RPMI8226 (cell line): ENCODE measurements around the gene RNPS1.

ENCODE experiments used
- DNase-seq: peaks from one replicate; pipeline ENCODE4 v3.0.0-alpha.2; 2015

Gene RNPS1, protein sequence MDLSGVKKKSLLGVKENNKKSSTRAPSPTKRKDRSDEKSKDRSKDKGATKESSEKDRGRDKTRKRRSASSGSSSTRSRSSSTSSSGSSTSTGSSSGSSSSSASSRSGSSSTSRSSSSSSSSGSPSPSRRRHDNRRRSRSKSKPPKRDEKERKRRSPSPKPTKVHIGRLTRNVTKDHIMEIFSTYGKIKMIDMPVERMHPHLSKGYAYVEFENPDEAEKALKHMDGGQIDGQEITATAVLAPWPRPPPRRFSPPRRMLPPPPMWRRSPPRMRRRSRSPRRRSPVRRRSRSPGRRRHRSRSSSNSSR

DNA sequence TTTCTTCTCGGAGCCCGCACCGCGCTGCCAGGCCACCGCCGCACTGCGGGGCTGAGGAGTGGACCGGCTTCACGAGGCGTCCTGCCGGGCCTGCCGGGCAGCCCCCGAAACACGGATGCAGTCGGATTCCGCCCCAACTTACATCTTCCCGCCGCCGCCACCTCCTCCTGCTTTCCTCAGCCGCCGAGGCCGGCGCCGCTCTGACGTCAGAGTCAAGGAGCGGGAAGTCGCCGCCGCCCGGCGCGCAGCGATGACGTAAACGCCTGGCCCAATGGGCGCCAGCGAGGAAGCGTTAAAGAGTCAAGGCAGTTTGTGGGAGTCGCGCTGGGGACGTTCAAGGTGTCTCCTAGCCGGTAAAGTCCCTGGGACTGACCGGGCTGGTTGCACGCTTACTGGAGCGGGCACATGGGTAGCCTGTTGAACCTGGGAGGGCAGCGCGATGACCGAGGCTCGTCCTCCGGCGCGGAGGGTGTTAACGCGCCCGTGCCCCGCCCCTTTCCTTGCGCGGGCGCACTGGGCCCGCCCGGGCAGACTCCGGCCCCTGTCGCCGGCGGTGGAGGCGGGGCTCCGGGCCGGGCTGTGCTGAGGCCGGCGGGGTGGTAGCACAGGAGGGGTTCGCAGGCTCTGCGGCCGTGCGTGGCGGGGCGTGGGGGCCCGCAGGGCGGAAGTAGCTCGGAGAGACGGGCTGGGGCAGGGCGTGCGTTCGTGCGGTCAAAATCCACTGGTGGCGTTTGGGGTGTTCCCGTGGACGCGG, at the start of gene RNPS1:
Gene RNPS1 (minus strand): TSS at position 214 of the 754 bp plus-strand sequence. CDS start 3,483 bp downstream, outside the sequence.
- peak; percentile 99 for DNase-seq

DNA sequence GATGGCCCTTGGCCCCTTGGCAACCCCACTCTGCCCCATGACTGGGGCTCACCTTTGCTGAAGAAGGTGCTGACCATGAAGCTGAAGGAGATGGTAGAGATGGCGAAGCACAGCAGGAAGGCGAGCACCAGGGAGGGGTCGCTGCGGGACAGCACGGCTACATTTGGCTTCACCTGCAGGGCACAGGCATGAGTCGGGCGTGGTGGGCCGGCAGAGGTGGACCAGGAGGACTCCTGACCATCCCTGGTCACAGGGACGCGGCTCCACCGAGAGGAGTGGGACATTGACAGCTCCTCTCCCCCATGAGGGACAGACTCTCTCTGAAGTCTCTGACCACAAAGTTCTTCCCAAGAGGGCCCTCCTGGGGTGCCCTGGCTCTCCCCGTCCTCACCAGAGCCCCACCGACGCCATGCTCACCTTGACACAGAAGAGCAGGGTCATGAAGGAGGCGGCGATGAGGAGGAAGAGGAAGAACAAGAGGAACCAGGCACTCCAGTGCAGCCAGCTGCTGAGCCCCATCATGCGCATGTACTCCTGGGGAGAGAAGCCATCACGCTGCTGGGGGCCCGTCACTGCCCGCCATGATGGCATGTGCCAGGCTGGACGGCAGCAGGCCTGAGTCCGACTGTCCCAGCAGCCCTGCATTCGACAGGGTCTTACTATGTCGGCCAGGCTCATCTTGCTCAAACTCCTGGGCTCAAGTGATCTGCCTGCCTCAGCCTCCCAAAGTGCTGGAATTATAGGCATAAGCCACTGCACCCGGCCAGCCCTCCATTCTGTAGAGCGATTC, 49.5 kb upstream of the RNPS1 start:
- no peak for DNase-seq

DNA sequence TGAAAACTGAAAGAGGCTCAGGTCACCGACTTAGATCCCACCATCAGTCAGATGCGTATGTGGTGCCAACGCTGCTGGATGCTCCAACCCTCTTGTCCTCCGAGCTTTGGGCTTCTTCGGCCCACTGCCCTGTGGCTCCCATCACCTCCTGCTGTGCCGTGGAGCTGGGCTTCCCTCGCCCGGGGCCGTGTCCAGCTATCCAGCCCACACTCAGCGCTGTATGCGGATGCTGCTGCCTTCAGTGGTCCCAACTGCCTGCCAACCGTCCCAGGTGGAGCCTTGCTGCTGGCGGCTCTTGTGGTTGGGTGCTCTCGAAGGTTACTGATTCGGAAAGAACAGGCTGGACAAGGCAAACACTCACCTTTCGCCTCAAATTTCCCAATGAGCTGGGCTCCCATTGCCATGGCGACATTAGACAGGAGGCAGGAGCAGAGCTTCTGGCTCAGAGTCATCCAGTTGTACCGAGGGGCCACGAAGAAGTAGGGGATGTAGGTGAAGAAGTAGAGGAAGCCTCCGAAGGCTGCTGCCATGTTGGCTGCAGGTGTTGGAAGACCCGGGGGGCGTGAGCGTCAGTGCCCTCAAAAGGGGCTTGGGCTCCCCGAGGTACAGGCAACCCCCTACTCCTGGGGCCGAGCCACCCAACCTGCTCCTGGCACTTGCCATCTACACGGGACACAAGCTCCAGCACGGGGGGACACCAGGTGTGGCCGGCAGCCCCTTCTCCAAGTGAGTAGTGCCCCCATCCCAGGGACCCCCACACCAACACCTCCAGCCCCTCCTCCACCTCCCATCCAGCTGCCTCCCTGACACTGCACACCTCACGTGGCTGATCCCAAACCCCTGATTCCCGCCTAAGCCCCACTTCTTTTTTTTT, 40.4 kb upstream of the RNPS1 start:
- DNase-seq = no peak

DNA sequence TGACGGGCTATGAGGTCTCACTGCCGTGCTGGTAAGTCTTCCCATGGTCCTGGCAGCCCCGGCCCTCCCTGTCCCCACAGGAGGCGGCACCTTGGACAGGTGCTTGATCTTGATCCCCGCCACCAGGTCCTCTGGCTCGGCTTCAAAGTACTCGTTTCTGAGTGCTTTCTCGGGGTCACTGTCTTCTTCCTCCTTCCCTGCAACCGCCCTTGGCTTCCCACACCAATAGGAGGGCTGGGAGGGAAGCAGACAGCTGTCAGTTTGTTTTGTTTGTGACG, 31.9 kb upstream of the RNPS1 start:
- no peak for DNase-seq

DNA sequence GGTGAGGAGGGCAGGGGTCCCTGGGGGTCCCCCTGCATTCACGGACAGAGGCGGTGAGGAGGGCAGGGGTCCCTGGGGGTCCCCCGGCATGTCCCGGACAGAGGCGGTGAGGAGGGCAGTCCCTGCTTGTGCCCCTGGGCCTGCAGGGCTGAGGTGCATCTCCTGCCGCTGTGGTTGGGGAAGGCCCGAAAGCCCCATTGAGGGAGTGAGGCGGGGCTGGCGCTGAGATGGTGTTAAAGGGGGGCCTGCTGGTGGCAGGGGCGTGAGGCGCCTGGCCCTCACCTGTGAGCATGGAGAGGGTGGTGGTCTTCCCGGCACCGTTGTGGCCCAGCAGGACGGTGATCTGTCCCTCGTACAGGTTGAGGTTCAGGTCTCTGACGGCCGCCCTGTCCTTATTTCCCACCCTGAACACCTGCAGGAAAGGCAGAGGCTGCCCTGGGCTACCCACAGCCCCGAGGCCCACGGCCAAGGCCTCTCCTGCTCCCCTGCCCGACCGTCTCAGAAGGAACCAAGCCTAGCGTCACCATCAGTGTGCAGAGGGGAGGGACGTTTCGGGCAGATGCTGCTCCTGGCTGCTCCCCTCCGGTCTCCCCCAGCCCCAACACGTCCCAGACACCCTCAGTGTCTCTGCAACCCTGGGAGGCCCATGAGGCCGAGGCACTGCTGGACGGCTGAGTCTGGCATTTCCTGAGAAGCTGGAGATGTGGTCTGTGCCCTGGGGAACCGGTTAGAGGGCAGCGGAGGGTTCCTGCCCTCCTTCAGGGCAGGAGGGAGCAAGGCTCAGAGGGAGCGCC, 31.4 kb upstream of the RNPS1 start:
- DNase-seq = peak; percentile 20

DNA sequence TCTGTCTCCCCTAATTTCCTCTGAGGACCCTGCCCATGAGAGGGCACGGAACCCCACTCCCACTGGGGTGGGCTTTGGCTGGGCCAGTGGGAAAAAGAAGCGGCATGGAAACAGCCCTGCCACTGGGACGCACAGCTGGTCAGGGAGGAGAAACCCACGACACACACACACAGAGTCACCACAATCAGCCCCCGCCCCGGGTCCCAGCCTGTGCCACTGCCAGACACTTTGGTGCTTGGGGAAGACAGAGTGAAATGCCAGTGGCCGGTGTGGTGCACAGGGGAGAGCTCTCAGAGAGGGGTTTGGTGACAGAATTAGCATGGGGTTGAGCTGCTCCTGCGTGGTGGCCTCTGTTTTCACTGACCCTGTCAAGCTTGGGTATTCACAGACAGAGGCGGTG, 30.7 kb upstream of the RNPS1 start:
- DNase-seq = no peak

DNA sequence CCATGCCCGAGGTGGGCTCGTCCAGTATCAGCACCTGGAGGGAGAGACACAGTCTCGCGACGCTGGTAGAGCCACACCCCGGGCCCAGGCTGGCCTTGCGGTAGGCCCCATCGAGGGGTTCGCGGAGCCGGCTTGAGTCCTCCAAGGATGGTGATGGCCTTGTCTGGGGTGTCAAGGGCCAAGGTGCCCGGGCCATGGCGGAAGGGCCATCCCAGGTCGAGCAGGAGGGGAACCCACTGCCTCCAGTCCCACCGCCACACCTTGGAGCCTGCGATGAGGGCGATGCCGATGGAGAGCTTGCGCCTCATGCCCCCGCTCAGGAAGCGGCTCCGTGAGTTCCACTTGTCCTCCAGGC, 29.6 kb upstream of the RNPS1 start:
- no peak for DNase-seq

DNA sequence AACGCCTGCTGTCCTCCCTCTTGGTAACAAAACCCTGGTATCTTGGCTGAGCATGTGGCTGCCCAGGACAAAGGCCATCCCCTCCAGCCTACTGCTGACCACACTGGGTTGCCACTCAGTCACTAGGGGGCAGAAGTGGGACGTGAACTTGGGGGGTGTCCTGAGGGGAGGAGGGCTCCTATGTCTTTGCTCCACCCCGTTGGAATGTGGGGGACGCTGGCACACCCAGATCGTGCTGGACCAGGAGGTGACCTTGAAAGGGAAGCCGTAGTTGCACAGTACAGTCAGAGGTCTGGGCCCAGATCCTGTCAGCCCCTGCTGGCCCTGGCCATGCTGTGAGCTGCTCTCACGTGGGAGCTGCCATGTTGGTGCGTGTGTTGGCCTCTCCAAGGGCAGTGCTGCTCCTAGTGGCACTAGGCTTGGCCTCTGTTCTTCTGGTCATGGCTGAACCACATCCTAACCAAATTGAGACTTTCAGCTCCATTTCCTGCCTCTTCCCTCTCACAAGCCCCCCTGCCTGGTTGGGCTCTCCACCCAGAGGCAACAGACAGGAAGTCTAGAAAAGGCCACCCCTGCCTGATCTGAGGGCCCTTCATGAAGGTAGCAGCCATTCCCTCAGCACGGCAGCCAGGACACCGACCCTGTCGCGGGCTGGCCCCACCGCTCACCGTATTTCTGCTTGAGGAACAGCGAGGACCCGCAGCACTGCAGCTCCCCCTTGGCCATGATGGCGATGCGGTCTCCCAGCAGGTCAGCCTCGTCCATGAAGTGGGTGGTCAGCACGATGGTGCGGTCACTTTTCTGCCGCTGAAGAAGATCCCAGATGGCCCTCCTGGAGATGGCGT, 29.0 kb upstream of the RNPS1 start:
- DNase-seq = peak; percentile 49

DNA sequence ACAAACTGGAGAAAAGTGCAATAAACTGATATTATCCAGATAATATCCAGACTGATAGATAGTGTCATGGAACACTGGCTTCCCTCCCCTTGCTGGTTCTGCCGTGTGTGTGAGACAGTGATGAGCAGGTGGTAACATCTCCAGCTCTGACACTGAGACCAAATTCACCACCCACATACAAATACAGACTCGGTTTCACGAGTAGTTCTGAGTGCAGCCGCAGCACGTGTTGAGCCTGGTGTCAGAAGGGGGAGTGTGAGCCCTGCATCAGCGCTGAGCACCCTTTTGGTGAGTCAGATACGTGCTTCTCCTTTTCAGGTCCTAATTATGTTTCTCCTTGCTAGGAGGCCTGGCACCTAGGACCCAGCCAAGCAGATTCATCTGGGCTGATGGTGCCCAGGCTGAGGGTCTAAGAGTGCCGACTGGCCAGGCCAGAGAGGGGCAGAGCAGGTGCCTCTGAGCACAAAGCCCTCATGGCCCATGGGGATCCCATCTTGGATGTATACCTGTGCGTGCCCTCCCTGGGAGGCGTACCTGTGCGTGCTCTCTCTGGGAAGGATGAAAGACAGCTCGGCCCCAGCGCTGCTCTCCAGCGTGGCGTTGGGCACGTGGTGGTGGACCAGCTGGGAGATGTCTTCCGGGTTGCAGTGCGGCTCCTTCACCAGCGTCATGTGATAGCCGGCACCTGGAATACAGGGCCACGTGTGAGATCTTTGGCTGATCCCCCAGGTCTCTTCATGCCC, 27.3 kb upstream of the RNPS1 start:
- DNase-seq = peak; percentile 73

DNA sequence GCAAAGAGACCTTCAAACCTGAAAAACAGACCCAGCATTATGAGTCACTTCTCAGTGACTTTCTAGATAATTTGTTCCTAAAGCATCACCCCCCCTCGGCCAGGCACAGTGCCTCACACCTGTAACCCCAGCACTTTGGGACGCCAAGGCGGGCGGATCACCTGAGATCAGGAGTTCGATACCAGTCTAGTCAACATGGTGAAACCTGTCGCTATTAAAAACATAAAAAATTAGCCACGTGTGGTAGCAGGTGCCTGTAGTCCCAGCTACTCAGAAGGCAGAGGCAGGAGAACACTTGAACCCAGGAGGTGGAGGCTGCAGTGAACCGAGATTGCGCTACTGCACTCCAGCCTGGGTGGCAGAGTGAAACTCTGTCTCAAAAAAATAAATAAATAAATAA, 24.3 kb upstream of the RNPS1 start:
- no peak for DNase-seq

DNA sequence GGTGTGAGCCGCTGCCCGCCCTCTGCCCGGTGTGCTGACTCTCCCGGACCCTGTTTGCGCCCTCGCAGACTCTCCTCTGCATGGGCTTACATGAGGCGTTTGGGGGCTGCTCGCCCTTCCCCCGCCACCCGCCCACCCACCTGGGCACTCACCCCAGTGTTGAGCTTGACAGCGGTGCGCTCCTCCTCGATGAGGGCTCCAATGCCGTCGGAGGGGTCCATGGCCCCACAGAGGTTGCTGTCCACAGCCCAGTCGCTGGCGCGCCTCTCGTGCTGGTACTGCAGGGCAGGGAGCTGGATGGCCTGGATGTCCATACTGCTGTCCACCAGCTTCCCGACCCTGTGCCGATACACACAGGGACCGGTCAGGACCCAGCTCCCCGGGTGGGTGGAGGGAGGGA, 21.4 kb upstream of the RNPS1 start:
- no peak for DNase-seq

DNA sequence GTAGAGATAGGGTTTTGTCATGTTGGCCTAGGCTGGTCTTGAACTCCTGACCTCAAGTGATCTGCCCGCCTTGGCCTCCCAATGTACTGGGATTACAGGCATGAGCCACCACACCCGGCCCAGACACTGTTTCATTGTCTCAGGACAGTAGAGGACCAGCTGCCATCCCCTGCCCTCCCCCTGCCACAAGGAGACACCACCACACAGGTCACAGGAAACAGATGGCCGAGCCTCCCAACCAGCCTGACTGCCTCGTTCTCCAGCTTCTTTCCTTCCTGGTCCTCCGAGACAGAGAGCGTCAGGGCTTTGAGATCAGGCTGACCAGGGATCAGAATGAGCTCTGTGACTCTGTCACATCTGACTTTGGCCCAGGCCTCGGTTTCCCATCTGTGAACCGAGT, 20.8 kb upstream of the RNPS1 start:
- DNase-seq = no peak

DNA sequence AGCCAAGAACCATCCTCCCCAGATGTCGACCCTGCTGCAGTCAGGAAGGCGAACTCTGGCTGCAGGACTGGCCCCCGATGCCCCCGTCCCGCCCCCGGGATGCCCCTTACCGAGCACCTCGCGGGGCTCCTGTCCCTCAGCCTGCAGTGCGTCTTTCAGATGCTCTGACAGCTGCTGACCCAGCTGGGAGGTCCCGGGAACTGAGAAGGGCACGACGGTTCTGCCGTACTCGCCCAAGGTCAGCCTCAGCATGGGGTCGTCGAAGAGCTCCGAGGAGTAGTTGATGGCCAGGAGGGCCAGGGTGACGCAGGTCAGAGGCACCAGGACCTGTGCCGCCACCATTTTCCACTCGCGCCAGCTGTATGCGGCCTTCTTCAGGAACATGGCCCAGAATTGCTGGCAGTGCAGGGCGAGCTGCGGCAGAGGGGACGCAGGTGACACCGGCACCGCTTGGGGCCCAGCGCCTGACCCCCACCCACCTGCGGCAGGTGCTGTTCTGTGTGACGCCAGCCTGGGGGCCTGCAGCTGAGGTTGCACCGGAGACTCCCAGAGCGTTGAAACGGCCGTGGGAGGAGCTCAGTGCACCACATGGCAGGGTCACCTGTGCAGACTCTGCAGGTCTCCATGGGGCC, 20.1 kb upstream of the RNPS1 start:
- peak; percentile 37 for DNase-seq

DNA sequence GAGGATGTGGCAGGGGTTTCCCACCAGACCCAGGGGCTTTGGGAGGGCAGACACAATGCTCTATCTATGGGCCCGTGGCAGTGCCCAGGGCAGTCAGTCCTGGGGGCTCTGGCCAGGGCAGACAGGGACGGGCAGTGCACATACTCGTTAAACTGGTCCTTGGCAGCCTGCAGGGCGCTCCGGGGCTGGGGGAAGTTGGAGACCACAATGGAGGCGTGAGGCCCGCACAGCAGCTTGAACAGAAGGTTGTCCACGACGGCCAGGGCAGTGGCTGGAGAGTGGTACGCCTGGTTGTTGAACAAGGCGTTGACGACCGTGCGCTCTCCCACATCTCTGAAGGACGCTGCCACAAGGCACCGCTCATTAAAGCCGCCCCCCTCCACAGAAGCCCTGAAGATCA, 18.6 kb upstream of the RNPS1 start:
- DNase-seq = no peak

DNA sequence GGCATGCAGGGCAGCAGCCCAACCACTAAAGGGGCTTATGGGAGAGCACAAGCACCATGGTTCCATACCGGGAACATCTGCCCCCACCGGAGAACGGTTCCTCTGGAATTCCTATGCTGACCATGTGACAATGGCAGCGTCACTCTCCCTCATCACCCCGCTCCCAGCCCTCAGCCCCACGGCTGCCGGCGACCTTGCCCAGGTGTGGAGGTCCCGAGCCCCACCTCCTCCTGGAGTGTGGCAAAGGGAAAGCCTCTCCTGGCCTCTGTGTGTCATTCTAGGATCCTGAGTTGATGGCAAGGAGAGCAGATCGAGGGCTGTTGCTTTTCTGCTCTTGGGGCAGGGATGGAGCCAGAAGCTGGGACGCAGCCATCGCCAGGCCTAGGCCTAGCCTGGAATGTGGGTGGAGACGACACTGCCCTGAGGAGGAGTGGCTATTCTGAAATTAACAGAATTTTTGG, 17.8 kb upstream of the RNPS1 start:
- DNase-seq = no peak

DNA sequence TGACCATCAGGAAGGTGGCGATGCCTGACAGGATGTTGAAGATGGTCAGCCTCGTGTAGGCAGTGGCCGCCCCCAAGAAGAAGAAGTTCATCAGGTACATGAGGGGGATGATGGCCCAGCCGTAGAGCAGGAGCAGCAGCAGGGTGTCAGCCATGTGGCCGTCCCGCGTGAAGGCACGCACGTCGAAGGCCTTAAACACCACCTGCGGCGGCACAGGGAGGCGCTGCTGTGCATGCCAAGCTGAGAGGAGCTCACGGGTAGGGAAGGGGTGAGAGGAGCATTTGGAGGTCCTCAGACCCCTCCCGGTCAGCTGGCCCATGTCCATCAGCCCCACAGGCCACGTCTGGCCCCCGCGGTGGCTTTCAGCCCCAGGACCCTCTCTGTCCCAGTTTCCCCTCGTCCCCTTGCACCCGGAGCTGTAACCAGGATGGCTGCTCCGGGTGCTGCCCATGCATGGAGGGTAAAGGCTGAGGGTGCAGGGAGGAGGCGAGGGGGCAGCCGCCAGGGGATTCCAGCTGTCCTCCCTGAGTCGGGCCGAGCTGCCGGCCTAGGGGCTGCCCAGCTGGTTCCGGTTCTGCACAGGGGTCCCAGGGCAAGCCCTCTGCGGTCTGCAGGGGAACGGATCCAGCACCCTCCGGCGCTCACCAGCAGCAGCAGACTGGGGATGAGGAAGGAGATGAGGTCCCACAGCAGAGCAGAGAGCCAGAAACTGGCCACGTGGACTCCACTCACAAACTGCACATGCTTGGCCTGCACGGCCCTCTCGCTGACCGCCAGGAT, 17.1 kb upstream of the RNPS1 start:
- peak; percentile 35 for DNase-seq

DNA sequence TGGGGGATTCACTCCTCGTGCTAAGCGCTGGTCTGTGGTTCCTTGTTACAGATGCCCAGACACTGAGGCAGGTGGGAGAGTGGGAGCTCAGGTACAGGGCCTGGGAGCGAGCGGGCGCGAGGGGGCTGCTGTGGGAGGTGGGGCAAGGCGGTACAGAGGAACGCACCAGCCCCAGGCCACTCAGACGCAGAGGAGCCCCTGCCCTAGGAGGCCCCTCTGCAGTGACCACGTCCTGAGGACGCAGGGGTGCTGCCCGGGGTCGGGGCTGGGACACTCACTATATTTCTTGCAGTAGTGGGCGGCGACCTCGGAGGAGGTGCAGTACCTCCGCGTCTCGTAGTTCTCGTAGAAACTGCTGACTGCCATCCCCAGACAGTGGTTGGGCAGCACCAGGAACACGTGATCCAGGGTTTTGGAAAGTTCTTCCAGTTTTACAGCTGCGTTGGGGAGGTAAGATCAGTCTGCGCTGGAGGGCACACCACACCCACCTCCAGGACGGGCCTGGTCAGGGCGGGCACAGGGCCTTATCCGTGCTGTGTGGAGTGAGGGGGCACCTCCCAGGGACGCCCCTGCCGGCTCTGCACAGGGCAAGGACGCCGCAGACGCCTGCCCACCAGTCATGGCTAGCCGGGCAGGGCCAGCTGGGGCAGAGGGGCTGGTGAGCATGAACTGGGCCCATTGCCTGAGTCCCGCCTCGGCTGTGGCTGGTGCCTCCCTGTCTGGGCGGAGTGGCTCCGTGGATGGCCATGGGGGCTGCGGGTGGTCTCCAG, 16.3 kb upstream of the RNPS1 start:
- peak; percentile 33 for DNase-seq

DNA sequence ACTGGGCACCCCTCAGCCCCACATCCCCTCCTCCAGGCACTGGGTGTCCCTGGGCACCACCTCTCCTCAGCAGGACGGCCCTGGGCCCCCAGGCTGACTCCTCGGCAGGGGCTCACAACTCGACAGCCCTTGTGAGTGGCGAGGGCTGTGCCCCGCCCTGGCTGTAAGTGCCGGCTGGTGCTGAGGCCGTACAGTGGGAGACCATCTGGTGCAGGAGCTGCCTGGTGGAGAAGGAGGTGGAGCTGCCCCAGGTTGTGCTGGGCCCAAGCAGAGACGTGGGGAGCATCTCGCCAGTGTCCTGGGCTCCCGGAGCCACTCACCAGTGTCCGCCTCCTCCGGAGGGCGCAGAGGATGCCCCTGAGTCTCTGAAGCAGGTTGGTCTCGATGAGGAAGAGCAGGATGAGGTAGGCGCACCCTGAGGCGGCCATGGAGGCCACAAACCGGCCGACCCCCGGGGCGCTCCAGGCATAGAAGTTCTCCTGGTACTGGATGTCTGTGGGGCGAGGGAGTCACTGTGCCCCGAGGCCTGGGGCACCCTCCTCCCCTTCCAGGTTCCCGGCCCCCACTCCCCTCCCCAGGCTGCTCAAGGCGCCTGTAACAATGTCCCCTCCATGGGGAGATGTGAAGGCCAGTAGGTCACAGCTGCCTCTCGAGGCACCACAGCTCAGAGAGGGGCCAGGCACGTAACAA, 15.1 kb upstream of the RNPS1 start:
- DNase-seq = peak; percentile 51
